ENCODE measurements around the gene PEX14.

Gene PEX14

DNA sequence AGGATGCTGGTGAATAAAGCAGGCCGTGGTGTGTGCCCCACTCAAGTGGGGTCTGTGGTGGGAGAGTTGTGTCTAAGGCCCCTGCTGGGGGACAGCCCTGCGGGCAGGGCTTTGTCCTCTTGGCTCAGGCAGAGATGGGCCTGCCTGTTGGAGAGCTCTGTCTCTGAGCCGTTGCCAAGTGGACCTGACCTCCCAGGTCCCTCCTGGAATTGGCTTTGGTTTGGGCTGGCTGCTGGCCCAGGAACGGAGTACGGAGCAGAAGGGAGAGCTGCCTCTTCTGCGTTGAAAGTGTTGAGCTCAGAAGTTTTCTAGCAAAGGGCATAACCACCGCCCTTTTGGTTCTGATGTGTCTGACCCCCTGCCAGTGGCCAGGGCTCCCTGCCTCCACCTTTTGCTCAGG, 153.9 kb downstream of the PEX14 start:
- TF ChIP-seq, protein P1, sequence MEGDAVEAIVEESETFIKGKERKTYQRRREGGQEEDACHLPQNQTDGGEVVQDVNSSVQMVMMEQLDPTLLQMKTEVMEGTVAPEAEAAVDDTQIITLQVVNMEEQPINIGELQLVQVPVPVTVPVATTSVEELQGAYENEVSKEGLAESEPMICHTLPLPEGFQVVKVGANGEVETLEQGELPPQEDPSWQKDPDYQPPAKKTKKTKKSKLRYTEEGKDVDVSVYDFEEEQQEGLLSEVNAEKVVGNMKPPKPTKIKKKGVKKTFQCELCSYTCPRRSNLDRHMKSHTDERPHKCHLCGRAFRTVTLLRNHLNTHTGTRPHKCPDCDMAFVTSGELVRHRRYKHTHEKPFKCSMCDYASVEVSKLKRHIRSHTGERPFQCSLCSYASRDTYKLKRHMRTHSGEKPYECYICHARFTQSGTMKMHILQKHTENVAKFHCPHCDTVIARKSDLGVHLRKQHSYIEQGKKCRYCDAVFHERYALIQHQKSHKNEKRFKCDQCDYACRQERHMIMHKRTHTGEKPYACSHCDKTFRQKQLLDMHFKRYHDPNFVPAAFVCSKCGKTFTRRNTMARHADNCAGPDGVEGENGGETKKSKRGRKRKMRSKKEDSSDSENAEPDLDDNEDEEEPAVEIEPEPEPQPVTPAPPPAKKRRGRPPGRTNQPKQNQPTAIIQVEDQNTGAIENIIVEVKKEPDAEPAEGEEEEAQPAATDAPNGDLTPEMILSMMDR (conservative IDR thresholded peaks at IDR 0.05; ENCODE audit: low read depth, low read length): no peak
- DNase-seq (ENCODE audit: low read depth): no peak

DNA sequence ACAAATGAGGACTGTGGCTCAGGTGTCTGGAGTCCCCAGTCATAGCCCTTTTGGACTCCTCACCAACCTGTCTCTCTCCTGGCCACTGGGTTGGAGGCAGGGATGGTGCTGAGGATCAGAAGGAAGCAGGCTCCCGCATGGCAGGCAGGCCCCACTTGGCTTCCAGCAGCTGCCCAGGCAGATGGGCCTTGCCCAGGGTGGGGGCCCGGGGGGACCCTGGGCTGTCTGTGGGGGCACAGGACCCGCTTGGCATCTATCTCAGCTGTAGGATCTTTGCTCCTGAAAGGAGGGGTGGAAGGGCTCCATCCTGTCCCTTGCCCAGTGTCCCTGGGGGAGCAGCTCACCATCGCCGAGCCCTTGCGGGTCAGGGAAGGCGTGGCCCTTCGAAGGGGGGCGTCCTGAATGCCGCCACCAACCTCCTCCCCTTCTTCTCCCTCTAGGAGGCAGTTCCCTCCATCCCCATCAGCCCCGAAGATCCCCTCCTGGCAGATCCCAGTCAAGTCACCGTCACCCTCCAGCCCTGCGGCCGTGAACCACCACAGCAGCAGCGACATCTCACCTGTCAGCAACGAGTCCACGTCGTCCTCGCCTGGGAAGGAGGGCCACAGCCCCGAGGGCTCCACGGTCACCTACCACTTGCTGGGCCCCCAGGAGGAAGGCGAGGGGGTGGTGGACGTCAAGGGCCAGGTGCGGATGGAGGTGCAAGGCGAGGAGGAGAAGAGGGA, 154.5 kb downstream of the PEX14 start:
- H3K4me3 ChIP-seq (ENCODE audit: low read length): no peak overlapping the region
- no peak for DNase-seq (ENCODE audit: low read depth)
- TF ChIP-seq, protein P1 (conservative IDR thresholded peaks at IDR 0.05; ENCODE audit: low read depth, low read length): no peak

More for the DNA sequence above, 153.9 kb downstream of the PEX14 start:
- H3K4me3 ChIP-seq (ENCODE audit: low read length): no peak overlapping the region

DNA sequence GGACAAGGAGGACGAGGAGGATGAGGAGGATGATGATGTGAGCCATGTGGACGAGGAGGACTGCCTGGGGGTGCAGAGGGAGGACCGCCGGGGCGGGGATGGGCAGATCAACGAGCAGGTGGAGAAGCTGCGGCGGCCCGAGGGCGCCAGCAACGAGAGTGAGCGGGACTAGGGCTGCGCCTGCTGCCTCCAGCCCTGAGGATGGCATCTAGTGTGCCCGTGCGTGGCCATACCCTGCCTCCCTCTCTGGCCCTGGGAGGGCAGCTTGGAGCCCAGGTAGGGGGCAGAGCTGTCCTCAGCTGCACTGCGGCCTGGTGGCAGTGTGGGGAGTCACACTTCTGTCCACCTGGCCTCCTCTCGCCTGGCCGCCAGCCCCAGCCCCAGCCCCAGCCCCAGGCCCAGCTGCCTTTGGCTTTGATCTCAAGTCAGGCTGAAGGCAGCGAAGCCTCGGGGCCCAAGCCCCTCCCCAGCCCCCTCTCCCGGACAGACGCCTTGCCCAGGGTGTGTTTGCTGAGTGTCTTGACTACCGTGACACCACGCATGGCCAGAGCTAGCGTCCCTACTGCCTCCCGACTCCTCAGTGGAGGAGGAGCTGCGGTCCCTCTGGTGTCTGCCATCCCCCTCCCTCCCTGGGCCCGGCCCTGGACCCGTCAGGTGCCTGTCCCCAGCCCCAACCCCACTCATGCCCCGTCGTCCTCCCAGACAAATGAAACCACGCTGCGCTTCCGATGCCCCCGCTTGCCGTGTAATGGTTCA, 155.2 kb downstream of the PEX14 start:
- H3K4me3 ChIP-seq (ENCODE audit: low read length): no peak overlapping the region
- TF ChIP-seq, protein P1 (conservative IDR thresholded peaks at IDR 0.05; ENCODE audit: low read depth, low read length): no peak
- DNase-seq (ENCODE audit: low read depth): no peak

DNA sequence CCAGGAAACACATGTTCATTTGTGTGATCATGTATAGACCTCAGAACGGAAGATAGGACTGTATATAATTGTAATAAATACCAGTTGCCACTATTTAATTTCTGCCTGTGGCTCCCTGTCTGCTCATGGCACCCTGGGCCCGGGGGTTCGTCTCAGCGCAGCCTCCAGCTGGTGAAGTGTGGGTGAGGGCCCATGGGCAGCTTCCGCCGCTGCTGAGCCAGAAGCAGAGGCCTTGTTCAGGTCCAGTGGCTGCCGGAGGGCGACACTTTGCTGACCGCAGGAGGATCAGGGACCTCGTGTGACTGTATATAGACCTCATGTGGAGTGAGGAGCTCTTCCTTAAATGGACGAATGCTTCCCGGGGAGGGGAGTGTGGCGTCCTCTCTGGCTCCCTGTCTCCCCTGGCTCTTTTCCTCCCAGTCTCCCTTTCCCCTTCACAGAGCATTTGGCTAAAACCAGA, 155.9 kb downstream of the PEX14 start:
- no peak for DNase-seq (ENCODE audit: low read depth)
- no peak overlapping the region for H3K4me3 ChIP-seq (ENCODE audit: low read length)
- TF ChIP-seq, protein P1 (conservative IDR thresholded peaks at IDR 0.05; ENCODE audit: low read depth, low read length): no peak

DNA sequence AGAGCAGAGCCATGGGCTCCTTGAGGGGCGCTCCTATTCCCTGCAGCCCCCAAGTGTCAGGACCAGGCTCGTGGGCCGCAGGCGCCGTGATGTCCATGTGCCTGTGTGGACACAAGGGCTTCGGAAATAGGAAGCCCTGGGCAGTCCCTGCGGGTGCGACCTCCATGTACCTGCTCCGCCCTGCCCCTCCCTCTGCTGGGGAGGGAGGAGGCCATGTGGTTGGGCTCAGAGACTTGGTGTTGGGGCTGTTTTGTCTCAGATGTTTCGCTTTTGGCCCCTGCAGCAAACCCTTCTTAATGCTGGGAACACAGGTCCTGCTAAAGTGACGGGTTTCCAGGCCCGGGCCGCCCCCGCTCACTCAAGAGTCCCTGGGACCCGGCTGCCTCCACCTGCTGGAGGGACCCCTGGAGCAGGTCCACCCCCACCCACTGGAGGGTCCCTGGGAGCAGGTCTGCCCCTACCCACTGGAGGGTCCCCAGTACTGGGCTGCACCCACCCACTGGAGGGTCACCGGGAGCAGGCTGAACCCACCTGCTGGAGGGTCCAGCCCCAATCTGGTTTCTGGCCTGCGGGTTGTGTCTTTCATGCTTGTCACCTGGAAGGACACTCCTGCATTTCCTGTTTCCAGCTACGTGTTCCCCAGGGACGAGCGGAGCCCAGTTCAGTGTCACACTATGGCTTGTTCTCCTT, 156.5 kb downstream of the PEX14 start:
- DNase-seq (ENCODE audit: low read depth): no peak
- H3K4me3 ChIP-seq (ENCODE audit: low read length): no peak overlapping the region
- TF ChIP-seq, protein P1 (conservative IDR thresholded peaks at IDR 0.05; ENCODE audit: low read depth, low read length): no peak

DNA sequence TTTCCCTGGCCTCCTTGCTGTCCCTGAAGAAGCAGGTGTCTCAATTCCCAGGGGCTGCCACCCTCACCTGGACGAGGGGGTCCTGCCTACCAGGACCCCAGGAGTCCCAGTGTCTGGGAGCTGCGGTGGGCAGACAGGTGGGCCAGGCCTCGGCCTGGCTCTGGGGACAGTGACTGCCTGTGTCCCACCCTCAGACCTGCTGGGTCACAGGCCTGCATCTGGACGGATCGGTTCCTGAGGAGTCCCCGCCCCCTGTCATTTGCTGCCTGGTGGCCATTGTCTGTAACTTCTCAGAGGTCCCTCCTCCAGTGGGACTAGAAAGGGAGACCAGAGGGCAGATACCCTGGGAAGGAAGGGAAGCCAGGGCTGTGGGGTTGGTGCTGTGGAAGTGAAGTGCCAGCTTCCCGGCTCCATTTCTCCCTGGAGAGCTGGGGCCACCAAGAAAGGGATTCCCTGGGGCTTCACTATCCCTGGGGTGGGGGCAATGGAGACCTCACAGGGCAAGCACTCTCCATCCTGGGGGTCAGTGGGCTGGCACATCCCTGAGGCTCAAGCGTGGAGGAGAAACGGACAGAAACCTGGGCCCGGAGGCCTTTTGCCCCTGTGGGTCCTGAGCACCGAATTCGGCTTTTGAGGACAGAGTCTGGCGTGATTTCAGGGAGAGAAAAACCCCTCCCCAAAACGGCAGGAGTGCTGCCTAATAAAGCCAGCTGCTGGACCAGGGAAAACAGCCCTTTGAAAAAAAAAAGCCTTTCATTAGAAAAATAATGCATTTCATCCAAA, 157.3 kb downstream of the PEX14 start:
- TF ChIP-seq, protein P1 (conservative IDR thresholded peaks at IDR 0.05; ENCODE audit: low read depth, low read length): no peak
- no peak overlapping the region for H3K4me3 ChIP-seq (ENCODE audit: low read length)
- no peak for DNase-seq (ENCODE audit: low read depth)
